Right lobe of liver (tissue), 6 donors: ENCODE results near the gene MPZL1. TPM values are rescaled to one million over a fixed set of nuclear protein-coding genes. Genes with fewer than 3 reads are reported as not detected.

ENCODE experiments used
- ATAC-seq, 4 donors: fragments of 200-7000 bp; cut with Tn5 transposase; one replicate each; pipeline ENCODE4 v1.9.1; 2020; ENCODE audit warnings: mild to moderate bottlenecking in 4 of 4, moderate library complexity in 4 of 4
- DNase-seq, 3 donors: peaks; one replicate each; pipeline ENCODE4 v3.0.0-alpha.2; 2020
- H3K27ac ChIP-seq, 3 donors: fragments of 200-600 bp; one replicate each; pipeline ENCODE4 v1.8.0; 2022
- H3K27me3 ChIP-seq, 2 donors: fragments of 200-600 bp; one replicate each; pipeline ENCODE4 v1.8.0; 2022
- H3K36me3 ChIP-seq, 4 donors: fragments of 200-600 bp; sonication (generic) in 1 of 4; one replicate each; pipeline versions ENCODE4 v1.5.1 to v1.8.0; 2017 to 2022; ENCODE audit warnings: control low read depth in 1 of 4
- H3K4me1 ChIP-seq, 4 donors: fragments of 200-600 bp; sonication (generic) in 1 of 4; one replicate each; pipeline versions ENCODE4 v1.5.1 to v1.8.0; 2017 to 2022; ENCODE audit warnings: control low read depth in 1 of 4
- H3K4me3 ChIP-seq, 3 donors: fragments of 200-600 bp; one replicate each; pipeline ENCODE4 v1.8.0; 2022
- H3K9me3 ChIP-seq, 4 donors: fragments of 200-600 bp; sonication (generic) in 1 of 4; one replicate each; pipeline versions ENCODE4 v1.5.1 to v1.8.0; 2017 to 2022; ENCODE audit warnings: control low read depth in 1 of 4
- POLR2A ChIP-seq: fragments of 450-650 bp; IDR thresholded peaks from one replicate; pipeline ENCODE4 v1.6.1; 2017; ENCODE audit warnings: antibody characterized with exemption, mild to moderate bottlenecking
- WGBS: methylation state at CpG from one replicate; pipeline ENCODE4 v1.1.6; 2018; ENCODE audit warnings: low coverage, low lambda C conversion rate; ENCODE audit not compliant: insufficient coverage; ENCODE audit errors: missing lambda C conversion rate; 5-methylcytosine and 5-hydroxymethylcytosine counted together
- intact Hi-C, 2 donors: fragments of 100-400 bp; cut with DNase I; formaldehyde crosslinking; loops; one replicate each; pipeline versions ENCODE4 v1.11.2 to v1.14.1; 2022
- total RNA-seq, 6 experiments: library from RNA; depleted of rRNA in 2 of 6; stranded (reverse); fragments of >200 nt in 2 of 6; fragmentation: NEBNext Ultra II Directional in 3 of 6; extraction: Animal tissue kit (Norgen Biotek cat#: 25700) in 3 of 6; gene quantifications; one replicate each; pipeline versions ENCODE4 v1.1.0 to v1.2.4, GENCODE V29; 2016 to 2023
- TF ChIP-seq, protein P1 (sequence below), 4 donors: fragments of 200-600 bp in 3 of 4; fragments of 450-650 bp in 1 of 4; IDR thresholded peaks; one replicate each; pipeline versions ENCODE4 v1.5.1 to v1.8.0; 2016 to 2022; ENCODE audit warnings: antibody characterized with exemption in 4 of 4, mild to moderate bottlenecking in 2 of 4
- donor health status: DM: no; HTN: yes; CAD: no.
- donor health status: DM: no; HTN: no; CAD: no.
- donor health status: DM: no; HTN: no; CAD: no.
- donor health status: DM: no; HTN: yes; CAD: no.
- donor health status: DM: no; HTN: yes; CAD: no.

The MPZL1 gene
- total RNA-seq, 6 experiments from 2014 or later = 15.7 to 43.3 (median 18.9) TPM

DNA sequence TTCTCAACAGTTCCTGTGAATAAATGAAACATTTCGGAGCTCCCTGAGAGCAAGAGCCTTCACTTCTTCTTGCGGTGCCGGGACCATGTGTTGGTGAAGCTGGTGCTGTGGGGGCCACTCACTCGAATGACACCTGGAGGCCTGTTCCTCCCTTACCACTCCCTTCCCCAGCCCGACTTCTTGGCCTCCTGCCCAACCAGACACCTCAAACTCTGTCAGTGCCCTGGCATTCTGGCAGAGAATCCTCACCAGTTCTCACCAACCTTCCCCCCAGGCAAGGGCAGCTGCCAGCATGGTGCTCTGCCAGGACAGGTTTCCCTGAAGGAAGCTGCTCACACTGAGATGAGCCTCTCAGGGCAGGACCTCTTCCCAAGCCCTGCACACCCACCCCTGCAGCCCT, 68.3 kb downstream of the MPZL1 start:
- H3K4me1 ChIP-seq = no peaks in the 10 kb centered on the region
- no peaks in the 10 kb centered on the region for H3K27me3 ChIP-seq
- WGBS = 89% methylated on average over 5 of the region's 5 CpGs
- no peak overlapping the region for H3K4me3 ChIP-seq
- intact Hi-C loops = no loop called here
- no peak overlapping the region for H3K27ac ChIP-seq
- peaks cover 0 to 17% (median 2%) of the 10 kb centered on the region in 4 donors for H3K36me3 ChIP-seq
- DNase-seq = no peak
- H3K9me3 ChIP-seq = no peaks in the 10 kb centered on the region
- TF ChIP-seq POLR2A = no peak
- TF ChIP-seq, protein P1, sequence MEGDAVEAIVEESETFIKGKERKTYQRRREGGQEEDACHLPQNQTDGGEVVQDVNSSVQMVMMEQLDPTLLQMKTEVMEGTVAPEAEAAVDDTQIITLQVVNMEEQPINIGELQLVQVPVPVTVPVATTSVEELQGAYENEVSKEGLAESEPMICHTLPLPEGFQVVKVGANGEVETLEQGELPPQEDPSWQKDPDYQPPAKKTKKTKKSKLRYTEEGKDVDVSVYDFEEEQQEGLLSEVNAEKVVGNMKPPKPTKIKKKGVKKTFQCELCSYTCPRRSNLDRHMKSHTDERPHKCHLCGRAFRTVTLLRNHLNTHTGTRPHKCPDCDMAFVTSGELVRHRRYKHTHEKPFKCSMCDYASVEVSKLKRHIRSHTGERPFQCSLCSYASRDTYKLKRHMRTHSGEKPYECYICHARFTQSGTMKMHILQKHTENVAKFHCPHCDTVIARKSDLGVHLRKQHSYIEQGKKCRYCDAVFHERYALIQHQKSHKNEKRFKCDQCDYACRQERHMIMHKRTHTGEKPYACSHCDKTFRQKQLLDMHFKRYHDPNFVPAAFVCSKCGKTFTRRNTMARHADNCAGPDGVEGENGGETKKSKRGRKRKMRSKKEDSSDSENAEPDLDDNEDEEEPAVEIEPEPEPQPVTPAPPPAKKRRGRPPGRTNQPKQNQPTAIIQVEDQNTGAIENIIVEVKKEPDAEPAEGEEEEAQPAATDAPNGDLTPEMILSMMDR (IDR thresholded peaks at IDR 0.05) = no peak
- no peak for ATAC-seq

DNA sequence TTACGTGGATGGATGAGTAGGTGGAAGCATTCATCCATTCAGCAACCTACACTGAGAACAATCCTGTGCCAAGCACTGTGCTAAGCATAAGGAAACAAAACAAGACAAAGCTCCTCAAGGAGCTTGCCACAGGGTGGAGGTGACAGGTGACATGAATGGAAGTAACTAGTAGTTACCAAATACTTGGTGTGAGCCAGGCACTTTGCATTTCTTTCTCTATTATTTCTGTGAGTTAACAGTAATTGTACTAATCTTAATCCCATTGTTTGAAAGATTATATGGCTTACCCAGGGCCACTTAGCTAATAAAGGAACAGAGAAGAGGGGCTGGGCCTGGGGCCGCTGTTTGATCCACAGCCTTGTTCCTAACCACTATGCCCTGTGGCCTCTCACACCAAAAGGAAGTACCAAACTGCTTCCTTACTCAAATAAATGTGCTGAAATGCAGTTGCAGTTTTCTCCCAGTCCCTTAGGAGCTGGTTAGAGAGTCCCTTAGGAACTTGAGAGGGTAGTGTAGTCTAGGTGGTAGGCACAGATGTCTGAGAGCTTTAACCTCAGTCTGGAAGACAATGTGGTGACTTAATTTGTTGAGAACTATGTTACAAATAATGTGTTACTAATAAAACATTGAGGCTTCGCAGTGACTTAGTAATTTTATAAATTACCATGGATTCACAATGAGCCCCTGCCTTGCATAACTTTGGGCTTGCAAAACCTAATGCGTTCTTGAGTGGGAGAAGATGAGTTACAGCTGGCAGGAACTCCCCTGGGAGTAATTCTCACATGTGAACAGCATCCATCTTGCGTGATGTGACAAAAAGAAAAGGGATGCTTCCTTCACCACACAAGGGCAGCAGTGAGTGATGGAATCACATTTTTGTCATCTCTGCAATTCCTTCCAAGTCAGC, 69.8 kb downstream of the MPZL1 start:
- DNase-seq (no peak), ATAC-seq (no peak)
- TF ChIP-seq POLR2A = no peak
- TF ChIP-seq, protein P1 (IDR thresholded peaks at IDR 0.05) = no peak
- intact Hi-C loops = no loop called here
- H3K4me1 ChIP-seq = no peaks in the 10 kb centered on the region
- H3K9me3 ChIP-seq = no peaks in the 10 kb centered on the region
- no peak overlapping the region for H3K27ac ChIP-seq
- H3K4me3 ChIP-seq = no peak overlapping the region
- no peaks in the 10 kb centered on the region for H3K27me3 ChIP-seq
- WGBS = 63% methylated on average over 5 of the region's 5 CpGs
- H3K36me3 ChIP-seq = peaks cover 0 to 17% (median 2%) of the 10 kb centered on the region in 4 donors

DNA sequence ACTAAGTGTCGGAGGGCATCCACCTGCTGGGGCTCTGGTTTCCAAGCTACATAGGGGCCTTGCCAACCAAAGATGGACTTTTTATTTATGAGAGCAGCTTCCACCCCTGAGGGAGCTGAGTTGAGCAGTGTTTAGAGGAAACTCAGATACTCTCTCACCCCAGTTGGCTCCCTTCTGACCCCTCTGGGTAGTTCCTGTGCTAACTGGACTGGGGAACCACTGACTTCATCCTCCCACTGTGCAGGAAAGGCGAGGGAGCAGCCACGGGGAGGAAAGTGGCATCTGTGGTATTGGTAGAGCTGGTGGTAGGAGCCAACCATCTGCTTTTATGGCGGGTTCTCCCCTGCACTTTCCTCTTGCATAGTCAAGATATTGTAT, 70.4 kb downstream of the MPZL1 start:
- DNase-seq (no peak), ATAC-seq (no peak)

DNA sequence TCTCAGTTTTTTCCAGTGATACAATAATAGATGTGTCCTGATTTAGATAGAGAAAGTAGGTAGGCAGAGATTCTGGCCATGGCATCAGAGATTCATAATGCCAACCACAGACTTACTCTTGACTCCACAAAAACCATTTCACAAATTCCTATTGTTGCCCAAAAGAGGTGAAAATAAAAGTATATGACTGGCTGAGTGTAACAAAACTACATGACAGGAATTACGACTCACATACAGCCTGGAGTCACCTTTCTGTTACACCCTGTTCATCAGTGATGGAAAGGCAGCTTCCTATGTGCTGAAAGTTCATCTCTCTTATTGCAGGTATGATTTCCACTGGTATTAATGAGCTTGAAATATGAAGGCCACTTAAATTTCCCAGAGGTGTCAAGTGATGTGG, 72.3 kb downstream of the MPZL1 start:
- no peaks in the 10 kb centered on the region for H3K4me1 ChIP-seq
- H3K9me3 ChIP-seq = no peaks in the 10 kb centered on the region
- H3K27ac ChIP-seq = no peak overlapping the region
- WGBS = 71% methylated on average over 1 of the region's 1 CpG
- peaks cover 0 to 8% (median 0%) of the 10 kb centered on the region in 4 donors for H3K36me3 ChIP-seq
- no peak for ATAC-seq
- no peaks in the 10 kb centered on the region for H3K27me3 ChIP-seq
- no peak overlapping the region for H3K4me3 ChIP-seq
- TF ChIP-seq POLR2A = no peak
- TF ChIP-seq, protein P1 (IDR thresholded peaks at IDR 0.05) = no peak
- intact Hi-C loops = no loop called here
- DNase-seq = no peak

More for the DNA sequence above, 70.4 kb downstream of the MPZL1 start:
- WGBS = 86% methylated on average over 2 of the region's 4 CpGs
- H3K27ac ChIP-seq = no peak overlapping the region
- TF ChIP-seq, protein P1 (IDR thresholded peaks at IDR 0.05) = no peak
- TF ChIP-seq POLR2A = no peak
- no peaks in the 10 kb centered on the region for H3K9me3 ChIP-seq
- no peaks in the 10 kb centered on the region for H3K27me3 ChIP-seq
- intact Hi-C loops = no loop called here
- no peaks in the 10 kb centered on the region for H3K4me1 ChIP-seq
- peaks cover 0 to 17% (median 2%) of the 10 kb centered on the region in 4 donors for H3K36me3 ChIP-seq
- no peak overlapping the region for H3K4me3 ChIP-seq
